ENCODE data around the gene TBX18.

Gene TBX18

GRCh38 chr6:84764332-84765049 lies at the start of gene TBX18:
TSS of gene TBX18 (minus strand) at chr6:84764598. CDS start at chr6:84764181, 417 bp downstream.
- no peak for DNase-seq (ENCODE audit: low spot score)

GRCh38 chr6:84811351-84811750 lies 47.0 kb upstream of the TBX18 start:
- no peak for DNase-seq (ENCODE audit: low spot score)

- no peak for DNase-seq (ENCODE audit: low spot score)
Measured at GRCh38 chr6:84809455-84809854, 45.1 kb upstream of the TBX18 start.

GRCh38 chr6:84808491-84809061 lies 44.2 kb upstream of the TBX18 start:
- DNase-seq (ENCODE audit: low spot score) = no peak

GRCh38 chr6:84805145-84805544 lies 40.7 kb upstream of the TBX18 start:
- DNase-seq (ENCODE audit: low spot score) = no peak

GRCh38 chr6:84804720-84805119 lies 40.3 kb upstream of the TBX18 start:
- no peak for DNase-seq (ENCODE audit: low spot score)

- DNase-seq (ENCODE audit: low spot score) = no peak
Measured at GRCh38 chr6:84801250-84801649, 36.9 kb upstream of the TBX18 start.

GRCh38 chr6:84798257-84798656 lies 33.9 kb upstream of the TBX18 start:
- no peak for DNase-seq (ENCODE audit: low spot score)

GRCh38 chr6:84796343-84796742 lies 31.9 kb upstream of the TBX18 start:
- no peak for DNase-seq (ENCODE audit: low spot score)

- no peak for DNase-seq (ENCODE audit: low spot score)
Measured at GRCh38 chr6:84791927-84792326, 27.5 kb upstream of the TBX18 start.

- peak; percentile 26 for DNase-seq (ENCODE audit: low spot score)
Measured at GRCh38 chr6:84791233-84791632, 26.8 kb upstream of the TBX18 start.

GRCh38 chr6:84789170-84789569 lies 24.8 kb upstream of the TBX18 start:
- no peak for DNase-seq (ENCODE audit: low spot score)

GRCh38 chr6:84788689-84789088 lies 24.3 kb upstream of the TBX18 start:
- DNase-seq (ENCODE audit: low spot score) = no peak

GRCh38 chr6:84785671-84786070 lies 21.3 kb upstream of the TBX18 start:
- no peak for DNase-seq (ENCODE audit: low spot score)

- no peak for DNase-seq (ENCODE audit: low spot score)
Measured at GRCh38 chr6:84779917-84780316, 15.5 kb upstream of the TBX18 start.

GRCh38 chr6:84779380-84779779 lies 15.0 kb upstream of the TBX18 start:
- peak; percentile 8 for DNase-seq (ENCODE audit: low spot score)

- peak; percentile 49 for DNase-seq (ENCODE audit: low spot score)
Measured at GRCh38 chr6:84777888-84778287, 13.5 kb upstream of the TBX18 start.

- no peak for DNase-seq (ENCODE audit: low spot score)
Measured at GRCh38 chr6:84776392-84776791, 12.0 kb upstream of the TBX18 start.

GRCh38 chr6:84775751-84776150 lies 11.4 kb upstream of the TBX18 start:
- no peak for DNase-seq (ENCODE audit: low spot score)

GRCh38 chr6:84774985-84775284 lies 10.5 kb upstream of the TBX18 start:
- DNase-seq (ENCODE audit: low spot score) = no peak

GRCh38 chr6:84774157-84774984 lies 10.0 kb upstream of the TBX18 start:
- DNase-seq (ENCODE audit: low spot score) = no peak

- no peak for DNase-seq (ENCODE audit: low spot score)
Measured at GRCh38 chr6:84773431-84774156, 9.2 kb upstream of the TBX18 start.

GRCh38 chr6:84773133-84773430 lies 8.7 kb upstream of the TBX18 start:
- DNase-seq (ENCODE audit: low spot score) = no peak

Measured in RKO (cell line).